Stimulated activated CD4-positive, alpha-beta T cell treated with anti-CD3 and anti-CD28 coated beads, Interleukin-15, amount 100 ng/mL, for 1 hour (primary cell): ENCODE results near the gene BEST3.
"Not testable (repeated sequence)": the region's sequence is repeated elsewhere in the genome, so short reads cannot be mapped to it uniquely, and the experiment has no call there.

ENCODE experiments used
- DNase-seq, 2 donors: peaks; one replicate each; pipeline ENCODE4 v3.0.0-alpha.2; 2020; ENCODE audit warnings: low read depth in 1 of 2, low spot score in 1 of 2

Gene BEST3

GRCh38 chr12:69608114-69608513 lies 91.0 kb downstream of the BEST3 start:
- no peak for DNase-seq

- DNase-seq, result not testable (repeated sequence)
Observed at GRCh38 chr12:69604275-69604674, 94.8 kb downstream of the BEST3 start.
